Heart right ventricle (tissue), 16 donors: ENCODE data around the gene CARM1. TPM values are rescaled to one million over a fixed set of nuclear protein-coding genes. Genes with fewer than 3 reads are reported as not detected.

Experiments used
- ATAC-seq, 8 donors: fragments of 200-7000 bp; cut with Tn5 transposase; one replicate each; pipeline ENCODE4 v1.9.1; 2020; ENCODE audit warnings: mild to moderate bottlenecking in 8 of 8, moderate library complexity in 8 of 8, moderate number of reproducible peaks in 1 of 8
- DNase-seq, 2 donors: peaks; one replicate each; pipeline ENCODE4 v3.0.0-alpha.2; 2020
- H3K27ac ChIP-seq, 10 donors: fragments of 200-600 bp; sonication (generic) in 2 of 10; one replicate each; pipeline versions ENCODE4 v1.5.0 to v1.8.0; 2020 to 2022; ENCODE audit warnings: mild to moderate bottlenecking in 3 of 10
- H3K27me3 ChIP-seq, 7 donors: fragments of 200-600 bp; one replicate each; pipeline ENCODE4 v1.8.0; 2021 to 2022; ENCODE audit warnings: mild to moderate bottlenecking in 2 of 7
- H3K36me3 ChIP-seq, 9 donors: fragments of 200-600 bp; sonication (generic) in 1 of 9; one replicate each; pipeline versions ENCODE4 v1.5.0 to v1.8.0; 2020 to 2022; ENCODE audit warnings: mild to moderate bottlenecking in 2 of 9
- H3K4me1 ChIP-seq, 9 donors: fragments of 200-600 bp; sonication (generic) in 1 of 9; one replicate each; pipeline versions ENCODE4 v1.5.0 to v1.8.0; 2020 to 2022; ENCODE audit warnings: mild to moderate bottlenecking in 4 of 9
- H3K4me3 ChIP-seq, 10 donors: fragments of 200-600 bp; sonication (generic) in 2 of 10; one replicate each; pipeline versions ENCODE4 v1.5.0 to v1.8.0; 2020 to 2022; ENCODE audit warnings: mild to moderate bottlenecking in 7 of 10, moderate library complexity in 2 of 10
- H3K9me3 ChIP-seq, 11 donors: fragments of 200-600 bp in 10 of 11; sonication (generic) in 2 of 11; one replicate each; pipeline versions ENCODE4 v1.5.0 to v1.8.0; 2013 to 2022; ENCODE audit warnings: mild to moderate bottlenecking in 2 of 11, control low read depth in 1 of 11, moderate library complexity in 1 of 11
- CTCF ChIP-seq, 9 donors: fragments of 200-600 bp; sonication (generic) in 2 of 9; IDR thresholded peaks; one replicate each; pipeline versions ENCODE4 v1.5.0 to v1.8.0; 2021 to 2022; ENCODE audit warnings: antibody characterized with exemption in 9 of 9, mild to moderate bottlenecking in 5 of 9, moderate library complexity in 1 of 9
- WGBS, 2 donors: extraction: QIAGEN DNeasy Blood & Tissue Kit; methylation state at CpG; one replicate each; pipeline ENCODE4 v1.1.7; 2013; ENCODE audit warnings: inconsistent platforms in 1 of 2; 5-methylcytosine and 5-hydroxymethylcytosine counted together
- intact Hi-C, 10 donors: fragments of 100-400 bp; cut with DNase I; formaldehyde crosslinking; loops; one replicate each; pipeline versions ENCODE4 v1.11.1 to v1.14.2; 2022
- polyA plus RNA-seq, 2 donors: library from polyadenylated mRNA; stranded (reverse); fragments of 200-250 nt; gene quantifications; one replicate each; pipeline ENCODE4 v1.2.3, GENCODE V29; 2013
- total RNA-seq, 10 donors: library from RNA; stranded (reverse); fragmentation: NEBNext Ultra II Directional in 3 of 10; extraction: Animal tissue kit (Norgen Biotek cat#: 25700) in 3 of 10; gene quantifications; one replicate each; pipeline versions ENCODE4 v1.2.1 to v1.2.4, GENCODE V29; 2021 to 2023
- donor health status: Arrhythmogenic right ventricular cardiomyopathy.
- donor health status: ischemic (EF 13 %, LVEDD 7.1; RV severe dilation, severe dysfunction).
- donor health status: healthy with polysubstance abuse.
- donor health status: DM: no; HTN: yes; CAD: no.
- donor health status: DM: no; HTN: no; CAD: no.
- donor health status: ischemic (EF 25% LVEDD 6.9; RV normal size, moderate dysfunction).
- donor health status: ischemic (EF 25% LVEDD 5.7; RV mildly dilated, moderate dysfunction).
- donor health status: healthy.
- donor health status: DM: yes; HTN: yes; CAD: no.
- donor health status: Ischemic cardiomyopathy.
- donor health status: ischemic (EF 35%, LVEDD 5.7; RV mildly dilated, moderate dysfunction).
- donor health status: nonischemic (EF 11% LVEDD 7.7; RV severe dilation, severe dysfunction).
- donor health status: DM: yes; HTN: yes; CAD: no.
- donor health status: PGD.
- donor health status: ischemic (EF 29% LVEDD 5.4; RV normal size, mild dysfunction).
- donor health status: nonischemic (EF 23%, LVEDD 6.1; RV moderate dilation, normal function).

Gene CARM1
- total and polyA plus RNA-seq, 12 donors = 25.8 to 45.4 (median 27.9) TPM

GRCh38 chr19:10885201-10886169 lies 14.1 kb downstream of the CARM1 start:
- no peaks in the 10 kb centered on the region for H3K9me3 ChIP-seq
- no peak overlapping the region for H3K4me3 ChIP-seq
- peak overlapping the region in 2 of 10 donors; percentile 2 to 4 for H3K27ac ChIP-seq
- DNase-seq = no peak
- intact Hi-C loops = no loop called here
- H3K36me3 ChIP-seq = no peaks in the 10 kb centered on the region
- H3K27me3 ChIP-seq = no peaks in the 10 kb centered on the region
- TF ChIP-seq CTCF (IDR thresholded peaks at IDR 0.05) = no peak
- 76 to 80% methylated on average over 20 of the region's 20 CpGs for WGBS, 2 donors
- peaks cover 0 to 57% (median 34%) of the 10 kb centered on the region in 9 donors for H3K4me1 ChIP-seq
- ATAC-seq = no peak

GRCh38 chr19:10887616-10888367 lies 16.4 kb downstream of the CARM1 start:
- H3K27me3 ChIP-seq = no peaks in the 10 kb centered on the region
- no peak for DNase-seq
- ATAC-seq = peak in 3 of 8 donors; percentile 5 to 49 (median 11)
- intact Hi-C loops = no loop called here
- H3K36me3 ChIP-seq = no peaks in the 10 kb centered on the region
- no peak overlapping the region for H3K4me3 ChIP-seq
- TF ChIP-seq CTCF (IDR thresholded peaks at IDR 0.05) = no peak
- WGBS, 2 donors = 77 to 88% methylated on average over 9 of the region's 9 CpGs
- peaks cover 9 to 51% (median 35%) of the 10 kb centered on the region in 9 donors for H3K4me1 ChIP-seq
- peak overlapping the region in 1 of 10 donors; percentile 18 for H3K27ac ChIP-seq
- H3K9me3 ChIP-seq = no peaks in the 10 kb centered on the region

GRCh38 chr19:10888421-10888866 lies 17.1 kb downstream of the CARM1 start:
- H3K4me1 ChIP-seq = peaks cover 9 to 48% (median 32%) of the 10 kb centered on the region in 9 donors
- peak overlapping the region in 1 of 10 donors; percentile 18 for H3K27ac ChIP-seq

More at GRCh38 chr19:10888421-10888866, 17.1 kb downstream of the CARM1 start:
- 64 to 74% methylated on average over 13 of the region's 13 CpGs for WGBS, 2 donors
- H3K36me3 ChIP-seq = no peaks in the 10 kb centered on the region
- no peak overlapping the region for H3K4me3 ChIP-seq
- no peaks in the 10 kb centered on the region for H3K27me3 ChIP-seq
- DNase-seq = no peak
- intact Hi-C loops = no loop called here
- ATAC-seq = no peak
- TF ChIP-seq CTCF (IDR thresholded peaks at IDR 0.05) = no peak
- no peaks in the 10 kb centered on the region for H3K9me3 ChIP-seq
